Islet precursor cell (in vitro differentiated cells): ENCODE data around the gene PAXX.

Experiments used
- DNase-seq: peaks from one replicate; pipeline ENCODE4 v3.0.0-alpha.2; 2018

The PAXX gene

DNA sequence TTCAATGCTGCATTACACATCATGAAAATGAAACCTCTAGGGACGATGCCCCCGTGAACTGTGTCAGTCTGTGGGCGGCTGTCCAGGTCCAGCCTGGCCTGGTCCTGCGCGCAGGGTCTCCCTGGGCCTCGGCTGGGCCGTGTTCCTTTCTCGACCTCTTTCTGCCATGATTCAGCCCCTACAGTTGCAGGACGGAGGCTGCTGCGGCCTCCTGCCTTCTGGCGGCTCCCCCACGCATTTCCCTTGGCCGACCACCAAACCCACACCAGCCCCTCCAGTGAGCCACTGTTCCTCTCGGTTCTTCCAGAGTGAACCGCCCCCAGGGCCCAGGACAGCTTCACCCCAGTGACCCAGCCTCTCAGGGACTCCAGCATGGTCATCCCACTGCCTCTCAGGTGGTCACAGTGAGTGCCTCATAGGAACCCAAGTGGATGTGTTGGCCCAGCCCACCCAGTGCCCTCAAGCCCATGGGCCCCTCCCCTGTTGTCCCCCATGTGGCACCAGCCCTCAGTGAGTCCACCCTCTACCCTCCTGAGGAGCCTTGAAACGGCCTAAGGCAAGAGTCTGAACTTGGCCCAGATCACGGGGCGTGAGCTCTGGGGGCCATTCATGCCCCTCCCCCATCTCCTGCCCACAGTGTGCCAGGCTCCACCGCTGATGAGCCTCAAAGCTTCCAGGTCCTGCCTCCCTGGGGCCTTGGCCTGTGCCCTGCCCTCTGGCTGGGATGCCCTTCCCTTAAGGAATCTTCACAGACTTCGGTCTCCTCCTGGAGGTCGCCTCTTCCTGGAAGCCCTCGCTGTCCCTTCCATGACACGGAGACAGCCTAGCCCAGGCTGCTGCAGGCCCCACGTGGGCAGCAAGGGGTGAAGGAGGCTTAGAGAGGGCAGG, 14.1 kb downstream of the PAXX start:
- DNase-seq = no peak

GRCh38 chr9:137007108-137007815, 15.0 kb downstream of the PAXX start:
- no peak for DNase-seq

DNA sequence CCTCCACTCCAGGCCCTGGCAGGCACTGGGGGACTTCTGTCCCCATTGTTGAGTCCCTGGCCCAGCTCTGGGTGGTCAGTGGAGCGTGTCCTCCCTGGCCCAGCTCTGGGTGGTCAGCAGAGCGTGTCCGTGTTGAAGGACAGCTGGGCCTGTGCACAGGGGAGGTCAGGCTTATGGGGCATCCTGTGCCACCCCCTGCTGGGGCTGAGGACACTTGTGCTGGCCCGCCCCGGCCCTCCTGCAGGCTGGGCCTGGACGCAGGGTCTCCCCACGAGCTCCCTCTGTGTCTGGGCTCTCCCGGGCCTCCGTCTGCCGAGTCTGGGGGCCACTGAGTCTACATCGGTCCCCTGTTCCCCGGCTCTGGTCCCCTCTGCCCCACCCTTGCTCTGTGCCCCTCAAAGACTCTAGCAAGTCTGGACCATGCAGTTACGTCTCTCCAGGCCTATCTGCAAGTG, 15.6 kb downstream of the PAXX start:
- DNase-seq = no peak

- DNase-seq = no peak
Measured at GRCh38 chr9:137008312-137008711, 16.1 kb downstream of the PAXX start.

GRCh38 chr9:137009217-137009616, 17.0 kb downstream of the PAXX start:
- DNase-seq = no peak

- no peak for DNase-seq
Measured at GRCh38 chr9:137009938-137010732, 17.9 kb downstream of the PAXX start.

- no peak for DNase-seq
Measured at GRCh38 chr9:137011156-137011555, 18.9 kb downstream of the PAXX start.

DNA sequence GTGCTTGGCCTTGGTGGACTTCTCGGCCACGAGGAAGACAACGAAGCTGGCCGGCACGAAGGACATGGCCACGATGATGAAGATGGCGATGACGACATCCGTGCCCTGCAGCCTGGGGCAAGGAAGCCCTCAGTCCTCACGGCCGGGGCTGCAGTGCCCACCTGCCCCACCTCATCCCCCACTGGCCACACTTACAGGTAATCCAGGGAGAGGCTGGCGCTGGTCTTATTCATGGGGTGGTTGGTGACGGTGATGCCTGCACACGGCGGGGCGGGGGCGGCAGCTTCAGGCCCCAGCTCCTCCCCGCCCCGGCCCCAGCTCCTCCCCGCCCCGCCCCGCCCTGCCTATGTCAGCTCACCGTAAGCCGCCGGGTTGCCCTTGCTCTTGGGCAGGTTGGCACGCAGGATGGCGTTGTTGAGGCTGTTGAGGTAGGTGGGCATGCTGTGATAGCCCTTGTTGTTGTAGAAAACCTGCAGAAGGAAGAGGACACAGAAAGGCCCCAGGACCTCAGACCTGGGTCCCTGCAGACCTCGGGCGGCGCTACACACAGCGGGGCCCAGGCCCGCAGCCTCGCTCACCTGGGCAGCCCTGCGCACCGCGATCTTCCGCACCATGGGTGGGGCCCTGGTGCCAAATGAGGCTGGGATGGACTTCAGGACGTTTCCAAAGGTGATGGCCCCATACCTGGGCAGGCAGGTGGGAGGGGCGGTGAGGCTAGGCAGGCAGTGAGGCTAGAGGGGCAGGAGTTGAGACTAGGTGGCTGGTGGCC, 19.9 kb downstream of the PAXX start:
- DNase-seq = no peak

DNA sequence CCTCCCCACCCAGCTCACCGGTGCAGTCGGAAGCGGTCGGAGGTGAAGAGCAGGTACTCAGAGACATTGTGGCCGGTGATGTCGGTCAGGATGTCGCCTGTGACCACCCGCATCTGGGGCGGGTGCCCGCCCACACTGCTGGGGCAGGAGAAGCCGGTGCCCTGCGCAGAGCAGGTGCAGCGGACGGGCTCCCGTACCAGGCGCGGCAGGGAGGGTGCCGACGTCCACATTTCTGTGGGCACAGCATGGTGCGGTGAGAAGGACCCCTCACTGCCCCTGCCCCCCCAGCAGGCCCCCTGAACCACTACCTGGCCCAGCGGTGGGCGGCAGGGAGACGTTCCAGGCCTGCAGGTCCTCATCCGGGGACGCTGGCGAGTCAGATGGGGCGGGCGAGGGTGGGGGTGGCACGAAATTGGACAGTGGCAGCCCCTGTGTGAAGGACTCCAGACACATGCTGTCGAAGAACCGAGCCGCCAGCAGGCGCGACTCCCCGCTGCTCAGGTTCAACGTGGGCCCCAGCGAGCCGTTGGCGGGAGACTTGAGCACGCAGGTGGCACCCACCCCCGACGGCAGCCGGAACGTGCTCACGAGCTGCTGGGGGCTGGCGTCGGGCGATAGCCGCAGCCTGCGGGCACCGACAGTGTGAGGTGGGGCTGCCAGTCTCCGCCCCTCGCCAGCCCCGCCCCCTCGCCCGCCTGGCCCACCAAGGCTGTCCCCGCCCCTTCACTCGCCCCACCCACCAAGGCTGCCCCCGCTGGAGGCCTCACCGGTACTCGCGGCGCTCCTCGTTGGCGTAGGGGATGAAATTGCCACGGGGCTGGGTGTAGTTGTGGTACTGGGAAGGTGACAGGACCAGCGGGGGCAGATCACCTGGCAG, 20.7 kb downstream of the PAXX start:
- DNase-seq = no peak

GRCh38 chr9:137013571-137013940, 21.3 kb downstream of the PAXX start:
- DNase-seq = no peak

- no peak for DNase-seq
Measured at GRCh38 chr9:137014166-137014565, 21.9 kb downstream of the PAXX start.

DNA sequence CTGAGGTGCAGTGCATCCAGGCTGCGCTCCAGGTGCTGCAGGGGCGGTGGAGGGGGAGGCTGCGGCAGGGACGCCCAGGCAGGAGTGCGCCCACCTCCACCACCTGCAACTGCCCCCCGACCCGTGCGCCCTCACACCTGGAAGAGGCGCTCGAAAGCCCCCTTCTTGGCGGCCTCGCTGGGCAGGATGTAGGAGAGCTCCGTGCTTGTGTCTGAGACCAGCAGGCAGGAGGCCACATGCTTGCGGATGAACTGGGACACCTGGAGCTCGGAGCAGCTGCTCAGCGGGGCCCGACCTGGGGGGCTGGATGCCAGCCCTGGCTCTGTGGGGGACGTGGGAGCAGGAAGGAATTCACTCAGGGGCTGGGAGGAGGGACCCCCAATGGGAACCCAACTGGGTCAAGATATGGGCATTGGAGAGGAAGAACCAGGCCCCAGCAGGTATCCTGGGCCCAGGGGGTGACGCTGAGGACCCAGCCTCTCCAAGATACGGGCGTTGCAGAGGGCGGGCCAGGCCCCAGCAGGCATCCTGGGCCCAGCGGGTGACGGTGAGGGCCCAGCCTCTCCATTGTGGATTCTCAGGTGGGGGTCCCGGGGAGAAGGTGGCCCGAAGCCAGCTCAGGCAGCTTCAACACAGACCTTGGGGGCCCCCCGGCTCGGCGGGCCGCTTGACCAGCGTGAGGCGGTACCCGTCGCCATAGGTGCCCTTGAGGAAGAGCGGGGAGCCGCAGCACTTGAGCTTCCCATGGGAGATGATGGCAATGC, 22.7 kb downstream of the PAXX start:
- no peak for DNase-seq

DNA sequence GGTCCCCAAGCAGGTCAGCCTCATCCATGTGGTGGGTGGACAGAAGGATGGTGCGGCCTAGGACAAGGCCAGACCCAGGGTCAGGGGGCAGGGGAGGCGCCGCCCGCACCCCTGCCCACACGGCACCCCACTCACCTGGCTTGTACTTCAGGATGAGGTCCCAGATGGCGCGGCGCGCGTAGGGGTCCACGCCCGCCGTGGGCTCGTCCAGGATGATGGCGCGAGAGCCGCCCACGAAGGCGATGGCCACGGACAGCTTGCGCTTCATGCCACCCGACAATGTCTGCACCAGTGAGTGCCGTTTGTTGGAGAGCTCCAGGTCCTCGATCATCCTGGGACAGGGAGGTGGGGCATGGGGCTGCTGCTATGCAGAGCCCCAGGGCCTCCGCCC, 23.3 kb downstream of the PAXX start:
- DNase-seq = no peak

DNA sequence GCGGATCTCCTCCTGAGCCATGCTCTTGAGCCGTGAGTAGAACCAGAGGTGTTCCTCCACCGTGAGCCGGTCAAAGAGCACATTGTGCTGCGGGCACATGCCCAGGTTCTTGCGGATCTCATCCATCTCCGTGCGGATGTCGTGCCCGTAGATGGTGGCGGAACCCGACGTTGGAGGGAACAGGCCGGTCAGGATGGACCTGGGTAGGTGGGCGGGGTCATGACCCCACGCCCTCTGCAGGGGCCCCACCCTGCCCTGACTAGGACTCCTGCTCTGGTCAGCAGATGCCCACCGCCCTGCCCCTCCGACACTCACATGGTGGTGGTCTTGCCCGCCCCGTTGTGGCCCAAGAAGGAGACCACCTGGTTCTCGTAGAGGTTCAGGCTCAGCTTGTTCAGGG, 23.8 kb downstream of the PAXX start:
- no peak for DNase-seq

DNA sequence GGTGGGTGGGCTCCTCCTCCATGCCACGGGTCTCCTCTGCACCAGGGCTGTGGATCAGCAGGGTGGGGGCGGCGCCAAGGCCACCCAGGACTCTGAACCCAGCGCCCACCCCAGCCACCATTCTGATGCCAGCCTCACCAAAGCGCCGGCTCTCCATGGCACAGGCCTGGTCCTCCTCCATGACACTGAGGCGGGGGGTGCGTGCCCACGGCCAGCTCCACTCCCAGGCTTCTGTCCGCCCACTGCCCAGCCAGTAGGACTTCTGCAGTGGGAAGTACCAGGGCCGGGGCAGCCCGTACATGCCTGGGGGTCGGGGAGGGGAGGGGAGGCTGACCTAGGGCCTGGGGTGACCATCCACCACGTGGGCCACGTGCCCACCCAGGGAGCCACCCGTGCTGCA, 24.2 kb downstream of the PAXX start:
- DNase-seq = no peak

- DNase-seq = no peak
Measured at GRCh38 chr9:137017071-137017470, 24.8 kb downstream of the PAXX start.

- DNase-seq = no peak
Measured at GRCh38 chr9:137017791-137018497, 25.7 kb downstream of the PAXX start.

DNA sequence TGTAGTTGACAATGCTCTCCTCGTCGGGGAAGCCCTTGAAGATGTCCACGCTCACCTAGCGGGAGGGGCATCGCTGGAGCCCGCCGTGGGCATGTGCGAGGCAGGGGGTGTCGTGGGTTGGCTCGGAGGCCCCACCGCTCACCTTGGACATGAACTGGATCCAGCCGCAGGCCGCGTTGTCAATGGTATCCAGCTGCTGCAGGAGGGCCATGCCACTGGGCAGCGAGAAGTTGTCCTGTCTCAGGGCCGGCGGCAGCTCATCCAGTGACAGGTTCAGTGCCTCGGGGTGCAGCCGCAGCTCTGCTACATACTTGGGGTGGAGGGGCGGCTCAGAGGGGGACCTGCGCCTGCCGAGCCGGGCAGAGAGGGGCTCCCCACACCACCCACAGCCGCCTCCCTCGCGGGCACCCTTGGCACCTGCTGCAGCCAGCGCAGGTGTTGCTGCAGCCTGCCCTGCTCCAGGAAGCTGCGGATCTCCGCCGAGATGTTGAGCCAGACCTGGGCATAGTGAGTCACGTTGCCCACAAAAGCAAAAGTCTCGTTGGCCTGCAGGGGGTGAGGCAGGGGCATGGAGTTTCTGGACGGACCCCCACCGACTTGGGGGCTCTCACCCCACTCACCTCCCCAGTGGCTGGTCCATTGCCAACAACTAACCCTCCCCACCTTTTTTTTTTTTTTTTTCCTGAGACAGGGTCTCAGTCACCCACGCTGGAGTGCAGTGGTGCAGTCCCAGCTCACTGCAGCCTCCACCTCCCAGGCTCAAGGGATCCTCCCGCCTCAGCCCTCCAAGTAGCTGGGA, 26.7 kb downstream of the PAXX start:
- DNase-seq = no peak
